ENCODE data around the gene TWIST2. TPM values are rescaled to one million over a fixed set of nuclear protein-coding genes. Genes with fewer than 3 reads are reported as not detected.

Gene TWIST2
- polyA plus RNA-seq, 1 experiment, result 127 TPM

- ChIA-PET POLR2A (no interaction called here), CTCF (interaction anchor here (0.7 to 1.1 kb wide), 3 partner anchors 46 to 541 kb away, joined by 3 to 4 read pairs (median 4); no protein-coding TSS in a partner anchor)
- no peak overlapping the region for H3K4me3 ChIP-seq (ENCODE audit: low read depth, low read length)
- DNase-seq (ENCODE audit: low read depth), result no peak
- TF ChIP-seq CTCF (IDR thresholded peaks at IDR 0.05; ENCODE audit: insufficient read depth, low read depth, low read length), result no peak
- no peaks in the 10 kb centered on the region for H3K27me3 ChIP-seq (ENCODE audit: control insufficient read depth, insufficient read depth, low read length)
- H3K36me3 ChIP-seq (ENCODE audit: control insufficient read depth, insufficient read depth, low read length), result peaks cover 22% of the 10 kb centered on the region
Observed at GRCh38 chr2:238898534-238899281, 50.8 kb downstream of the TWIST2 start.

GRCh38 chr2:238899386-238899785, 51.5 kb downstream of the TWIST2 start:
- CTCF ChIA-PET, result interaction anchor here (0.7 kb wide), 1 partner anchor 48 kb away, joined by 4 read pairs; no protein-coding TSS in a partner anchor
- Histone ChIP-seq H3K4me3 (ENCODE audit: low read depth, low read length) (no peak overlapping the region), H3K36me3 (ENCODE audit: control insufficient read depth, insufficient read depth, low read length) (peaks cover 16% of the 10 kb centered on the region), H3K27me3 (ENCODE audit: control insufficient read depth, insufficient read depth, low read length) (no peaks in the 10 kb centered on the region)
- no peak for DNase-seq (ENCODE audit: low read depth)
- POLR2A ChIA-PET, result no interaction called here
- no peak for TF ChIP-seq CTCF (IDR thresholded peaks at IDR 0.05; ENCODE audit: insufficient read depth, low read depth, low read length)

- Histone ChIP-seq H3K4me3 (ENCODE audit: low read depth, low read length) (no peak overlapping the region), H3K27me3 (ENCODE audit: control insufficient read depth, insufficient read depth, low read length) (no peaks in the 10 kb centered on the region), H3K36me3 (ENCODE audit: control insufficient read depth, insufficient read depth, low read length) (peaks cover 14% of the 10 kb centered on the region)
- TF ChIP-seq CTCF (IDR thresholded peaks at IDR 0.05; ENCODE audit: insufficient read depth, low read depth, low read length), result no peak
- DNase-seq (ENCODE audit: low read depth), result no peak
- ChIA-PET POLR2A (no interaction called here), CTCF (no interaction called here)
Observed at GRCh38 chr2:238900511-238900910, 52.6 kb downstream of the TWIST2 start.

GRCh38 chr2:238901461-238902057, 53.7 kb downstream of the TWIST2 start:
- no peak for DNase-seq (ENCODE audit: low read depth)
- no peaks in the 10 kb centered on the region for H3K27me3 ChIP-seq (ENCODE audit: control insufficient read depth, insufficient read depth, low read length)
- TF ChIP-seq CTCF (IDR thresholded peaks at IDR 0.05; ENCODE audit: insufficient read depth, low read depth, low read length), result no peak
- ChIA-PET POLR2A (no interaction called here), CTCF (no interaction called here)
- H3K36me3 ChIP-seq (ENCODE audit: control insufficient read depth, insufficient read depth, low read length), result peaks cover 13% of the 10 kb centered on the region
- no peak overlapping the region for H3K4me3 ChIP-seq (ENCODE audit: low read depth, low read length)

GRCh38 chr2:238902285-238902684, 54.4 kb downstream of the TWIST2 start:
- TF ChIP-seq CTCF (IDR thresholded peaks at IDR 0.05; ENCODE audit: insufficient read depth, low read depth, low read length), result no peak
- CTCF ChIA-PET, result no interaction called here
- no peak for DNase-seq (ENCODE audit: low read depth)
- no peak overlapping the region for H3K4me3 ChIP-seq (ENCODE audit: low read depth, low read length)
- peaks cover 9% of the 10 kb centered on the region for H3K36me3 ChIP-seq (ENCODE audit: control insufficient read depth, insufficient read depth, low read length)
- no peaks in the 10 kb centered on the region for H3K27me3 ChIP-seq (ENCODE audit: control insufficient read depth, insufficient read depth, low read length)
- POLR2A ChIA-PET, result no interaction called here
